Superior temporal gyrus (tissue), 1 donor: ENCODE measurements around the gene PRPF6.
A peak's percentile ranks its signal among the peaks of the same experiment; 100 is the strongest.

Experiments
- DNase-seq: peaks from one replicate; pipeline ENCODE4 v3.0.0-alpha.2; 2016; ENCODE audit errors: extremely low spot score

The PRPF6 gene

DNA sequence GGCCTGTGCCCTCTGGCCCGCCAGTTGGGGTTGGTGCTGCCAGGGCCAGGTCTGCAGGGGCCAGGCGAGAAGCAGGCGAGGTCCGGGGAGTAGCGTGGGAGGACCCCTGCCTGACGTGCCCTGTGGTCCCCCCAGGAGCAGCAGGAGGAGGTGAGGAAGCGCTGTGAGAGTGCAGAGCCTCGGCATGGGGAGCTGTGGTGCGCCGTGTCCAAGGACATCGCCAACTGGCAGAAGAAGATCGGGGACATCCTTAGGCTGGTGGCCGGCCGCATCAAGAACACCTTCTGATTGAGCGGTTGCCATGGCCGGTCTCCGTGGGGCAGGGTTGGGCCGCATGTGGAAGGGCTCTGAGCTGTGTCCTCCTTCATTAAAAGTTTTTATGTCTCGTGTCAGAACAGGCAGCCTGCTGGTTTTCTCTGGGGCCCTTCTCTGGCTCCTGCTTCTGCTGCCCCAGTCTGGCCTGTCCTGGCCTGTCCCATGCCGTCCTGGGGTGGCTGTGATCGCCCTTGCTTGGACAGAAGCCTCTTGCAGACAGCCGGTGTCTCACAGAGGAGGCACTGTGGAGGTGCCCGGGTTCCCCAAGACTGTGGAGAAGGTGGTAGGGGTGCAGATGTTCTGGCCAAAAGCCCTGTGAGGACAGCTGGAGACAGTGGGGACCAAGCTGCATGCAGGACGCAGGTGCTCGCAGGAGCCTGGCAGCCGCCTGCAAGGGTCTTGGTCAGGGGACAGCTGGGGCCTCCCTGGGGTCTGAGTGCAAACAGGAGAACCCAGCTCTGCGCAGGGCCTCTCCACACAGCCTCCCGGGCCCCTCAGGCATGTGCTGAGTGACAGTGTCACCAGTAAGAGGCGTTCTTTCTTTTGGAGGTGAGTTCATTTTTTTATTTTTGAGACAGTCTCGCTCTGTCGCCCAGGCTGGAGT is 52.0 kb downstream of the PRPF6 start:
- no peak for DNase-seq

DNA sequence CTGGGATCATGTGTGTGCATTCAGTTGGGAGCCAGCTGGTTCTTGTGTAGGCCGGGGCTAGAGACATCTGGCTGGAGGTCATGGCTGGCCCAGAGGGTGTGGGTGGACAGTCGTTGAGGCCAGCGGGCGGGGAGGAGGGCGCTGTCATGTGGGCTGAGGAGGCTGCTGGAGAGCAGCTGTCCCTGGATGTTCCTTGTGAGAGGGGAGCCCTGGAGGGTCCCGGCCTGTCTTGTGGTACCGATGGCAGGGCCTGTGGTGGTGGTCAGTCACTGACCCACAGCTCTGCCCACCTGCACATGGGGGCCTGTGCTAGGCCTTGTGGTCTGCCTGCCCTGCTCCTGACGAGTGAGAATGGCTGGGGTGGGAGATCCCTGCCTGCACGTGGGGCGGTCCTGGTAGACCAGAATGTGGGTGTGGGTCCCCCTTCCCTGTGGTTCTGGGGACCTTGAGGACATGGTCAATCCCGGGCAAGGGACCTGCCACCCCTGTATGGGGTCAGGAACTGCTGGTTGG is 53.1 kb downstream of the PRPF6 start:
- no peak for DNase-seq

DNA sequence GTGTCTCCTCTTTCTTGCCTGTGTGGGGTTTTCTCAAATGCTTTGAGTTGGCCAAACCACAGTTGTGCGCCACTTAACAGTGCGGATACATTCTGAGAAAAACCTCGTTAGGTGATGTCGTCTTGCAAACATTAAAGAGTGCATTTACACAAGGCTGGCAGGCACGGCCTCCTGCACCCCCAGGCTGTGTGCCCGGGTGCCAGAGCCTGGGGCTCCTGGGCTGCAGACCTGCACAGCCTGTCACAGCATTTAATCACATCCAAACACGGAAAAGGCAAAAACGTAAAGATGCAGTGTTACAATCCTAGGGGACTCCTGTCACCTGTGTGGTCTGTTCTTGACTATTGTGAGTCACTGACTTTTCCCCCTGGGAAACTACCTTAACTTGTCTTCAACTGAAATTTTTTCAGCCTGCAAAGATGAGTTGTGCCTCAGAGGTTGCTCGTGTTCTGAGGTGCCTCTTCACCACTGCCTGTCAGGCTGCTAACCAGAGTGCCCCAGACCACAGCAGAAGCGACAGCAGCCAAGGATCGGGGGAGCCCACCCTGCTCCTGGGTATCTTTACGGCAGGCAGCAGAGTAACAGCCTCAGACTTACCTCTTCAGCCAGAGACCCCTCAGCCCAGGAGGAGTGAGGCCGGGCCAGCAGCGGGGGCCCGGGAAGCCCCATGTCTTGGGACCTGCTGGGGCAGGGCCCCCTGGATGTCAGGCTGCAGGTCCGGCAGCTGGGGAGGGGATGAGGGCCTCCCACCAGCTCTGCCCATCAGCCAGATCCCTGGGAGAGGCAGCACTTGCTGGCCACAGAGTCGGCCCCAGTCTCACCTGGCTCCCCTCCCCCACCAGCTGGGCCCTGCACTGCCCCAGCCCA is 54.4 kb downstream of the PRPF6 start:
- DNase-seq: no peak

DNA sequence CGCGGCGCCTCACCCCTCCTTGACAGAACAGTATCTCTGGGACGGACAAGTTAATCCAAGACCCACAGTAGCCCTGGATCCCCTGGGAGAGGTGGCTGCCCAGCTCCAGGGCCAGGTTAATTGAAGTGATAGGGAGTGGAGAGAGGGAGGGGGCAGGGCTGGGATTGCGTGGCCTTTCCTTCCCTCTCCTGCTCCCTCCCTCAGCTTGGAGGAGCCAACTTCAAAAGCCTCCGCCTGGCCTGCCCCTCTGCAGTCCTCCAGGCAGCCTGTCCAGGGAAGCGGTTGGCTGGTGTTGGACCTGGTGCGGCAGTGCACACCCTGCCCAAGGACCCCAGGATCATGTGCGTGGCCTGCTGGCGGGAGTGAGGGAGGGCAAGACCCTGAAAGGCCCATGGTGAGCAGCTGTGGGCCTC is 55.0 kb downstream of the PRPF6 start, which contains the start of gene C20orf204:
Gene C20orf204 (plus strand): TSS at position 250 of the 413 bp plus-strand sequence. CDS start 142 bp downstream, at position 392.
- no peak for DNase-seq

DNA sequence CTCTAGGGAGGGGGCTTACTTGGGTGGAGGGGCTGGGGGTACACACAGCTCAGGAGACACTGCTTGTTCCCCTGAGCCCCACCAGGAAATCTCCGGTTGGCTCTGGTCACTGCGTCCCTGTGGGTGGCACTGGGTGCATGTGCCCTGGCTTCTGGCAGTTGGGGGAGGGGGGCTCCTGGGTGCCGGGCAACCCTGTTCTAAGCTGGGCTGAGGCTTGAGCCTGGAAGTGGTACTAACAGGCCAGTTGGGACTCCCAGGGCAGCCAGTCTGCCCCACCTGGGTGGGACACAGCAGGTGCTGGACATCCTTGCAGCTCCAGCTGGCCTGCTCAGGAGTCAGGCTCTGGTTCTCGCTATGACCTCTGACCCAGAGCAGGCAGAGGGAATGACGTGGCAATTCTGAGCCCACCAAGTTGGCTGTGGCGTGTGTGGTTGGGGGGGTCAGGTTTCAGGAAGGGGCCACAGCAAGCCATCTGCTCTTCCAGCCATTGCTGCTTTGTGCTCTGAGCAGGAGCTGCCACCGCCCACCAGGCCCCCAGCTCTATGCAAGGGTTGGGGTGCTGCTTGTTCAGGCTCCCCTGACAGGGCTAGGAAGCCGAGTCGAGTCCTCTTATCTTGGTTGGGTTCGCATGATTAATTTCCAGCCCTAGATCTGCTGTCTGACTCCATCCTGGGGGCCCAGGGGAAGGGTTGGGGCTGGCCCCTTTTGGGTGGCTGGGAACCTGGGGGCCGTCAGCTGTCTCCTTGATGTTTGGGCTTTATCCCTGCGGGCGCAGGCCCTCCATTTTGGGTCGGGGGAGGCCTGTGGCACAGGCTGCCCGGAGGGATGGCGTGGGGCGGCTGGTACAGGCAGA is 55.6 kb downstream of the PRPF6 start:
- no peak for DNase-seq

DNA sequence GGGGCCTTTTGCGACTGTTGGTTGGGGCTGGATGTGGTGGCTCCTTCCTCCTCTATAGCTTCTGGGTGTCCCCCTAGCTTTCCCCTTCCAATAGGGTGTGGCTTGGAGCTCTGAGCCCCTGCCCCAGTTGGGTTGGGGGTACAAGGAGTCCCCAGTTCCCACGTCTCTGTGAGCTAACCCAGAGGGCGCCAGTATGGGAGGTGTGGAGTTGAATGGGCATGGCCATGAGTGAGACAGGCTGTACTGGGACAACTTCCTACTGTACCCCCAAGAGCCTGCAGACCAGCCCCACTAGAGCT is 56.2 kb downstream of the PRPF6 start:
- no peak for DNase-seq

DNA sequence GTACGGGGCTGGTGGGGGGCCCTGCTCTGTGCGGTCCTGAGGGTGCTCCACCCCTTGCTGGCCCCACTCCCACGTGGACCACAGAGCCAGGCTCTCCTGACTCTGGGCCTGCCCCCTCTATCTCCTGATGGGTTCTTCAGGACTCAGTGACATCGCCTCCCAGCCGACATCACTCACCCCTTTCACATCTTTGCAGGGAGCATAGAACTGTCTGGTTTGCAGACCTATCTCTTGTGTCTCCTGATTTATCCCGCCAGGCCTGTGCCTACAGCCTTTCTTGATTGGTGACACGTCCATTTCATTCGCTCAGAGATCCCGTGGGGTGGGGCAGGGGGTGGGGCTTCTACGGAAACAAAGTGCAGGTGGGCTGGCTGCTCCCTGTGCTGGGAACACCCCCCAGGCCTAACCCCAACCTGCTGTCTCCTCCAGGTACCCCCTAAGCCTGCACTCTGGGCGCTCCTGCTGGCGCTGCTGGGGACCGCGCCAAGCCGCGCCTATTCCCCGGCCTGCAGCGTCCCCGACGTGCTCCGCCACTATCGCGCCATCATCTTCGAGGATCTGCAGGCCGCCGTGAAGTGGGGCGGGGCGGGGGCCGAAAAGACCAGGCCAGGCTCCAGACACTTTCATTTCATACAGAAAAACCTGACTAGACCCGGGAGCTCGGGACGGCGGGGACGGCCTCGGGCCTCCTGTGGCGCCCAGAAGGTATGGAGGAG is 56.7 kb downstream of the PRPF6 start:
- no peak for DNase-seq

DNA sequence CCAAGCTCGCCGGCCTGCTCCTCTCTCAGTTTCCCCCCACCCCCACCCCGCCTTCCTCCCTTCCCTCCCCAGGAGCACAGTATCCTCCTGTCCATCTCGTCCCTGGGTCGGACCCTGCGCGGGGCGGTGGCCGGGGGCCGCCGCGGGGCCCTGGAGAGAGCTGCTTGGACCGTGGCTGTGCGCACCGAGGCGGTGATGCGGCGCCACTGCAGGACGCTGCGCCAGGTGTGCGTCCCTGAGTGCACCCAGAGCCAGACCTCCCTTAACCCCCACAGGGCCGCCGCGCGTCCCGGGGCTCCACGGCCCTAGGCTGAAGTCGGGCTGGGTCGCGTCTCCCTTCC is 57.3 kb downstream of the PRPF6 start:
- DNase-seq: no peak

DNA sequence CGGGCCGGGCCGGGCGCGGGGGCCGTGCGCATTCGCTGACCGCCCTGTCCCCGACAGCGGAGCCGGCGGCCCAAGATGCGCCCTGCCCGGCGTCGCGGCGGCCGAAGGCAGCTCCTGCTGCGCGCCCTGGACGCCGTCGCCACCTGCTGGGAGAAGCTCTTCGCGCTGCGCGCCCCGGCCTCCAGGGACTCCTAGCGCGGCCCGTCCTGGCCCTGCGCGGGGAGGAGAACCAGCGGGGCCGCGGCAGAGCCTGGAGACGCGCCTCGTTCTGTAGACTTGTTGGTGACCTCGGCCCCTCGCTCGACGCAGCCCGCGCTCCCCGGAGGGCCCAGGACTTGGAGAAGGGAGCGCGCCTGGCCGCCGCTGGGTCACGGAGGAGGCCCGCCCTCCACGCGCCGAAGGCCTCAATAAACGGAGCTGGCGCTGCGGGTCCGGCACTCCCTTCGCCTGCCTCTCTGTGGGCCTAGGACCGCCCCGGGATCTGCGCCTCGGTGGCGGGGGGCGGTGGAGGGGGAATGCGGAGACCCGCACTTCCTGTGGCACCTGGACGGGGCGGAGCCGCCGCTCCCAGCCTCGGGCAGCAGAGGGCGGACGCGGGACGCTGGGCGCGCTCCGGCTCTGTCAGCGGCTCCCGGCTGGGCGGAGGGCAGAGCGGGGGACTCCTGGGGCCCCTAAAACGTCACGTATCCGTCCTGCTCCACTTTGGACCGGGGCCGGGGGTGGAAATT is 57.8 kb downstream of the PRPF6 start:
- DNase-seq: peak; percentile 10

DNA sequence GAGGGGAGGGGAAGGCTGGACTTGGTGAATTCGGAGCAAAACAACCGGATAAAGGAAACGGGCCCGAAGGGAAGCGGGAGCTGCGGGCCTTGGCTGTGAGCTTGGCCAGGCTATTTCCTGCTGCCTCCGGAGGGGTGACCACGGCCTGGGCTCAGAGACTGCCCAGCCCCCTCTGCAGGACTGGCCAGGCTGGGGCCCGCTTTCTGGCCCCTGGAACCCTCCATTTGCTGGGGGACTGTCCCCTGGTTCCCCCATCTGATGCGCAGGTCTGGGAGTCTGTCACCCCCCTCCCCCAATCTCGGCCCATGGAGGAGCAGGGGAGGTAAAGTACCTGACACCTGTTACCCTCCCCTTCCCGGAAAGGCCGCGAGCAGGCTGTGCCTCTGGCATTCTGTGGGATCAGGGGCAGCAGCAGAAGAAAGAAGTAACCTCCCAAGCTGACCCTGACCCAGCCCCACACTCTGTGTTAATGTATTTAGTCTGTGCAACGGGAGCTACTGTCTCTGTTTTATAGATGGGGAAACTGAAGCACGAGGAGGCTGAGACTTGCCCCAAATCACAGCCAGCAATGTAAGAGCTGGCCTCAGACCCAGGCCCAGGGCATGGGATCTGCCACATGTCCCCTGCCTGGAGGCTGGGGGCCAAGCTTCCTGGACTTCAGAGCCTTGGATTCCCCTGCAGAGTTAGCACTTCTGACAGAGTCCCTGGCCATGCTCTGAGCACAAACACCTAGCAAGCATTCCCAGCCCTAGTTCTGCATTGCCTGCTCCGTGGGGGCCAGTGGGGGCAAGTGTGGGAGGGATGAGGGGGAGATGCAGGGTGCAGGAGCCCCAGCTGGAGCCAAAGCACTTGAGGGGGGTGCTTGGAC is 58.6 kb downstream of the PRPF6 start:
- DNase-seq: no peak

DNA sequence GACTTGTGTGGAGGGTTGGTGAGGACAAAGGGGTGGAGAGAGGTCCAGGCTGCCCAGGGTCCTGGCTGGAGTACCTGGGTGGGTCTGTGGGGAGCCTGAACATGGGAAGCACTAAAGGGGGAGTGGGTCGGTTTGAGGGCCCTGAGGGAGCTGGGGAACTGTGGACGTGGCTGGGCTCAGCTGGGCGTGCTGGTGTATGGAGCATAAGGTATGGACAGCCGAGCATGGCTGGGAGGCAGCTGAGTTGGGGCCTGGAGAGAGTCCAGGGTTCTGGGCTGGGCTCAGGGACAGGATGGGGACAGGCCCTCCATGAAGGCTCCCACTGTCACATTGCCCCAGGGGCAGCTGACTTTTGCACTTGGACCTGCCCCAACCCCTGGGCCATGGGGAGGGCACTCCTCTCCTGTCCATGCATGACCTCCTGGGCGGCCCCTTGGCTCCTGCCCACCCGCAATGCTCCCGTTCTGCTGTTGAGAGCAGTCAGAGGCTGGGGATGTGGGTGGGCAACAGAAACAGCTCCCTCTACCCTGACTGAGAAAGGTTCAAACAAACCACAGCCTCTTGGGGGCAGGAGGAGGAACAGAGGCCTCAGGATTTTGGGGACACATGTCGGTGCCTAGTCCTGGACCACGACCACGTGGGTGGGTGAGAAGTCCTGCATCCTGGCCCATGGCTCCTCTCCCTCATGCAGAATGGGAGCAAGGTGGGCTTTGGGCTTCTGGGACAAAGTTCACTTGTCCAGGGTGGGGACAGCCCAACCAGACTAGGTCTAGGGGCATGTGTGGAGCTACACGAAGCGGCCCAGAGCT is 59.5 kb downstream of the PRPF6 start:
- no peak for DNase-seq

DNA sequence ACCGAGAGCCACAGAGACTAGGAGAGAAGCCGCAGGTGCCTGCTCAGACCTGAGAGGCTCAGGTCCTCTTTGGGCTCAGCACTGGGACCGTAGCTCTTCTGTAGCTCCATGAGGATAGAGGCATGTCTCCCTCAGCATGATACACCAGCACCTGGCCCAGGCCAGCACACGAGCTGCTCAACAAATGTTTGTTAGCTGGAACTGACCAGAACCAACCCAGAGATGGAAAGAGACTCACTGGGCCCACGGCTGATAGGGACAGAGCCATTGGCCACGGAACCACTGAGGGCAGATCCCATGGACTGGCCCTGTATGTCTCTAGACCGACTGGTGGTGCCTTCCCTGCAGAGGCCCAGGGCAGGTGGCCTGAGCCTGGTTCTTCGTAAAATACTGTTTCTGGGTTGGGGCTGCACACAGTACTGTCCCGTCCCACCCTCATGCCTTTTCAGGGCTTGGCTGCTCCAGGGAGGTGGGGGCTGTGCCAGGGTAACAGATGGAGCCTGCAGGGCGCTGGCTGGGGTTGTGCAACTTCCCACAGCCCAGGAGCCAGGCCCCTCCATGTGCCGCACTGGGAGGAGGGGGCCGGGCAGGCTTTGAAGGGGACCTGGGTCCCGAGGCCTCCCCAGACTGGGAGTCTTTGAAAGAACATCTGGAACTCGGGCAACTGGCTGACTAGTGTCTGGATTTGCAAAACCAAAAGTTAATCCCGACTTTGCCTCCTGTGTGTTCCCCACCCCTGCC is 60.3 kb downstream of the PRPF6 start:
- no peak for DNase-seq

DNA sequence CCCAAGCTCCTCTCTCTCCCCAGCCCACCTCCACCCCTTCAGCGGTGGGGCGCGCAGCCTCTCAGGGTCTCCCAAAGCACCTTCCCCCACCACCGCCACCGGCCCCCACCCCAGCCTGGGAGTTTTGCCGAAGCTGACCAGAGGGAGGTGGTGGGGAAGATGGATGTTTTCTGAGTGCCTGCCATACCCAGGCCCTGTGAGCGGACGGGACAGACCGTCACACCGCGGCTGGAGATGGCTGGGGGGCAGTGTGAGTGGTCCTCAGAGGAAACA is 60.8 kb downstream of the PRPF6 start:
- DNase-seq: no peak

DNA sequence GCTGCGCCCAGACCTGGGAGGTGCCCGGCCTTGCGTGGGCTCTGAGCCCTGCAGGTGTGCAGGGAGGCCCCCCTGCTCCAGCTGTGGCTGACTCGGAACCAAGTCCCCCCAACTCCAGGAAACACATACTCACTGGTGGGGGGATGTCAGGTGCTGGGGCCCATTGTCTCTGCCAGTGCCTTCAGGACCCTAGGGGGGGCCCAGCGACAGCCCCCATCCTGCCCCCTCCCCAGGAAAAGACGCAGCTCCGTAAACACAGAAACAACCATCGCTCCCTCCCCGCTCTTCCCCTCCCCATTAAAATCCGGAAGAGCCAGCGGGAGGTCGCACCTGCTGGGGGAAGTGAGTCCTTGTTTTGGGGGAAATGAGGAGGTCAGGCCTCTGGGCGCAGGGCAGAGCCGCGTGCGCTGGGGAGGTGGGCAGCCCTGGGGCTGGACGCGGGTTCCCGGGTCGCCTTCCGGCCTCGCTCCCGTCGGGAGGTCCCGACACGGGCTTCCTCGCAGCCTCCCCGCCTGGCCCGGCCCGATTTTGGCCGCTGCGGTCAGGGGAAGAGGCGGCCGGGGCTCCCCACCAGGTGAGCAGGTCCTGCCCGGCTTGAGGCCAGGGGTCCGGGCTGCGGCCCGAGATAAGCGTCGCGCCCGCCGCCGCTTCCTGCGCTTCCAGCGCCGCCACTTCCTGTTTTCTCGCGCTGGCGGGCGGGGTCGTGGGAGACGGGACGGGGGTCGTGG is 61.3 kb downstream of the PRPF6 start:
- DNase-seq: no peak

DNA sequence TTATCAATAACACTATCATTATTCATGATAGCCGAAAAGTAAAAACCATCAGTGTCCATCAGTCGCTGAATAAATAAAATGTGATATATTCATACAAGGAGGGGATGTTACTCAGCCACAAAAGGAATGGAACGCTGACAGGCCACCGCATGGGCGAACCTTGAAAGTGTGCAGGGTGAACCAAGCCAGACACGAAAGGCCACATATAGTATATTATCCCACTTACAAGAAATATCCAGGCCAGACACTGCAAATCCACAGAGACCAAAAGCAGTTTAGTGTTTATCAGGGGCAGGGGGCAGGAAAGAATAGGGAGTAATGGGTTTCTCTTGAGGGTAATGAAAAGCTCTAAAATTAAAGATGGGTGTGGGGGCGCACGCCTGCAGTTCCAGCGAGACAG is 62.8 kb downstream of the PRPF6 start:
- no peak for DNase-seq

DNA sequence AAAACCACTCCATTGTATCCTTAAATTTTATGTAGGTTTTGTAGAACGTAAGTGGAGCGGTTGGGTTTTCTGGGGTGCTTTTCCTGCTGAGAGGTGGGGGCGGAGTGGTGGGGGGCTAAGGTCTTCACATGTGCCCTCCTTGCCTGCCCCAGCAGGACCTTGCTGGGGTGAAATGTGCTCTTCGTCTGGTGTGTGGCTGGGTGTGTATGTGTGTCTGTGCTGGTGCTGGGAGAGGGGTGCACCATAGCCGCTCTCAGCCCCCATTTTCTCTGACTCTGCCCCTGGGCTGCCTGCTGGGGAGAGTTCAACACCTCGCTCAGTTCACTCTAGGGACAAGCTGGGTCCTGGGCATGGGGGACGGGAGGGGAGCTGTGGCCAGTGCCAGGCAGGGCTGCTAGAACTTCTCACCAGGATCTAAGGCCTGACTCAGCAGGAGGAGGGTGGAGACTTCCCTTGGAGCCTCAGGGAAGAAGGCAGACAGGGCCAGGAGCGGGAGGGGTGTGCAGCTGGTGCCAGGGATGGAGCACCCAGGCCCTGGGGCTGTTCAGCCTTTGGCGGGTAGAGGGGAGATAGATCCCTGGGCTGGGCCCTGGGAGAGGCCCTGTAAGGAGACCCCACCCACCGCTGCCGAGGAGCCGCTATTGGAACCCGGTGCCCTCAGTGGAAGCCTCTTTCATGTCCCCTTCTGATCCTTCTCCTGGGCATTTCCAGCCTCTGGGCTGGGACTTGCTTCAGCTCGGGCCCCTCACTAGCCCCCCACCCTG is 63.7 kb downstream of the PRPF6 start:
- no peak for DNase-seq
